Type B pancreatic cell (in vitro differentiated cells): ENCODE data around the gene RTL1. TPM values are rescaled to one million over a fixed set of nuclear protein-coding genes. Genes with fewer than 3 reads are reported as not detected.

Experiments
- DNase-seq: peaks from one replicate; pipeline ENCODE4 v3.0.0; 2021; ENCODE audit warnings: mixed read lengths; ENCODE audit not compliant: unreplicated experiment; ENCODE audit errors: extremely low spot score
- H3K27ac Mint-ChIP-seq: 2 replicates; pipeline ENCODE4 v1.8.0; 2021; ENCODE audit warnings: mild to moderate bottlenecking, mixed read lengths
- H3K27me3 Mint-ChIP-seq: 2 replicates; pipeline ENCODE4 v1.8.0; 2021; ENCODE audit warnings: mixed read lengths
- H3K36me3 Mint-ChIP-seq: 2 replicates; pipeline ENCODE4 v1.8.0; 2021; ENCODE audit warnings: mixed read lengths
- H3K4me1 Mint-ChIP-seq: one replicate; pipeline ENCODE4 v1.8.0; 2021; ENCODE audit warnings: mixed read lengths; ENCODE audit not compliant: unreplicated experiment
- H3K4me3 Mint-ChIP-seq: 2 replicates; pipeline ENCODE4 v1.8.0; 2021; ENCODE audit warnings: mild to moderate bottlenecking, mixed read lengths
- H3K9me3 Mint-ChIP-seq: 2 replicates; pipeline ENCODE4 v1.8.0; 2021; ENCODE audit warnings: mixed read lengths
- total RNA-seq: library from RNA; stranded (reverse); gene quantifications from 2 replicates; pipeline ENCODE4 v1.2.1, GENCODE V29; 2021; ENCODE audit warnings: low replicate concordance
- TF ChIP-seq, protein P1 (sequence below): fragments of 200-600 bp; sonication (generic); conservative IDR thresholded peaks from 2 replicates; pipeline ENCODE4 v1.5.0; 2021; ENCODE audit warnings: antibody characterized with exemption, mild to moderate bottlenecking

Gene RTL1
- total RNA-seq, 1 donor from 2014 or later = 1.5 TPM

DNA sequence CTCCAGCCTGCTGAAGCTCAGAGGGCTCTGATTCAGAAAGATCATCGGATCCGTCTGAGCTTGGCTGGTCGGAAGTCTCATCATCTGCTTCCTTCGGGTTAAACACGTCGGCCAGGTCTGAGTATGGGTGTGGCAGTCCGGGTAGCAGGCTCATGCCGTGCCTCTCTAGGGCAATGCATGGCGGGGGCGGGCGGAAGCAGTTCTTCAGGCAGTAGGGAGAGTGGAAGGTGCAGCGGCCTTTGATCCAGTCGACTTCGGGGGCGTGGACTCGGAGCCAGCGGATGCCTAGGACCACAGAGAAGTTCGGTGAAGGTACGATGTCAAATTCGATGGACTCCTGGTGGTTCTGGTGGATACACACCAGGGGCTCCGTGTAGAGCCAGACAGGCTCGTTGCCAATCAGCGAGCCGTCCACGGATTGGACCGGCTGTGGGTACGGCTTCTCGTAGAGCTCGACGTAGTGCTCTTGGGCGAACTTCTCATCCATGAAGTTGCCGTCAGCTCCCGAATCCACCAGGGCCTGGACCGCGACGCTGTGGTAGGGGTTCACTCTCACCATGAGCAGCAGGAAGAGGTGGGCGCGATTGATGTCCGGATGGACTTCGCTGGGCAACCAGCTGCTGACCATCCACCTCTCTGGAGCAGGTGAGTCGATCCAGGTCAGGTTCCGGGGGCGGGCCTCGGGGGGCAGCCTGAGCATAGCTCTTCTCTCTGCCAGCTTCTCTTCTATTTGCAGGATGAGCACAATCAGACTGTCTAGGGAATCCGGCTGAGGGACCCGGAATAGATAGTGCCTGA, 20.3 kb downstream of the RTL1 start:
- TF ChIP-seq, protein P1, sequence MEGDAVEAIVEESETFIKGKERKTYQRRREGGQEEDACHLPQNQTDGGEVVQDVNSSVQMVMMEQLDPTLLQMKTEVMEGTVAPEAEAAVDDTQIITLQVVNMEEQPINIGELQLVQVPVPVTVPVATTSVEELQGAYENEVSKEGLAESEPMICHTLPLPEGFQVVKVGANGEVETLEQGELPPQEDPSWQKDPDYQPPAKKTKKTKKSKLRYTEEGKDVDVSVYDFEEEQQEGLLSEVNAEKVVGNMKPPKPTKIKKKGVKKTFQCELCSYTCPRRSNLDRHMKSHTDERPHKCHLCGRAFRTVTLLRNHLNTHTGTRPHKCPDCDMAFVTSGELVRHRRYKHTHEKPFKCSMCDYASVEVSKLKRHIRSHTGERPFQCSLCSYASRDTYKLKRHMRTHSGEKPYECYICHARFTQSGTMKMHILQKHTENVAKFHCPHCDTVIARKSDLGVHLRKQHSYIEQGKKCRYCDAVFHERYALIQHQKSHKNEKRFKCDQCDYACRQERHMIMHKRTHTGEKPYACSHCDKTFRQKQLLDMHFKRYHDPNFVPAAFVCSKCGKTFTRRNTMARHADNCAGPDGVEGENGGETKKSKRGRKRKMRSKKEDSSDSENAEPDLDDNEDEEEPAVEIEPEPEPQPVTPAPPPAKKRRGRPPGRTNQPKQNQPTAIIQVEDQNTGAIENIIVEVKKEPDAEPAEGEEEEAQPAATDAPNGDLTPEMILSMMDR = no peak
- no peak for DNase-seq
- Mint-ChIP-seq H3K9me3 (peaks cover 8% of the 10 kb centered on the region), H3K27me3 (peaks cover 8% of the 10 kb centered on the region), H3K27ac (no peak overlapping the region), H3K36me3 (no peaks in the 10 kb centered on the region), H3K4me1 (peaks cover 14% of the 10 kb centered on the region), H3K4me3 (no peak overlapping the region)

DNA sequence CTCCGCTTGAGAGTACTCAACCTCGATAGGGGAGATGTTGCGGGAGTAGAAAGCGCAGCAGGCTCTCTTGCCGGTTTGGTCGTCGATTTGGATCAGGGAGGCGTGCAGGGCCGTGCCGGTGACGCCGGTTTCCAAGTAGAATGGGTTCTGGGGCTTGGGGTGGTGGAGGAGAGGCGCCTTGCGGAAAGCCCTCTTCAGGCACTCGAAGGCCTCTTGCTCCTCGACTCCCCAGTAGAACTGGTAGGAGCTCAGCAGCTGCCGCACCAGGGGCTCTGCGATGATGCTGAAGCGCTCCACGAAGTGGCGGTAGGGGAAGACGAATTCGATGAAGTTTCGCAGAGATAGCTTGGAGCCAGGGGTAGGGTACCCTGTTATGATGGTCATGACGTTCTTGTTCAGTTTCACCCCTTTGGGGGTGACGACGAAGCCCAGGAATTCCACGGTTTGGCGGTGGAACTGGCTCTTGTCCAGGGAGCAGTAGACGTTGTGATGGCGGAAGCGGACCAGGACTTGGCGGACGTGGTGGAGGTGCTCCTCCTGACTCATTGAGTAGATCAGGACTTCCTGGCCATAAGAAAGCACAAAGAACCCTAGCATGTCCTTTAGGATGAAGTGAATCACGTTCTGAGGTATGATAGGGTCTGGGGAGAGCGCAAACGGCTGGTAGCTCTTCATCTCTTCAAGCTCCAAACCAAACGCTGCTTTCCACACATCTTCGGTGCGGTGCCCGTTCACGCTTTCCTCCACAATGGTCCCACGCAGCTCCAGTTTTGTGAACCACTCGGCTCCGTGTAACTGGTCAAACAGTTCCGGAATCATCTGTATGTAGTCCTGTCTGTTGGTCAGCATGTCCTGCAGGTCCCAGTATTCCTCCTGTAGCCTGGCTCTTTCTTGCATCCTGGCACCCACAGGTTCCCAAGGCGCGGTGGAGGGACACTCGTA, 21.2 kb downstream of the RTL1 start:
- H3K27ac Mint-ChIP-seq = no peak overlapping the region
- peaks cover 8% of the 10 kb centered on the region for H3K9me3 Mint-ChIP-seq
- H3K4me1 Mint-ChIP-seq = peaks cover 9% of the 10 kb centered on the region
- no peak overlapping the region for H3K4me3 Mint-ChIP-seq
- peaks cover 8% of the 10 kb centered on the region for H3K27me3 Mint-ChIP-seq
- H3K36me3 Mint-ChIP-seq = no peaks in the 10 kb centered on the region
- DNase-seq = no peak
- TF ChIP-seq, protein P1 = no peak

DNA sequence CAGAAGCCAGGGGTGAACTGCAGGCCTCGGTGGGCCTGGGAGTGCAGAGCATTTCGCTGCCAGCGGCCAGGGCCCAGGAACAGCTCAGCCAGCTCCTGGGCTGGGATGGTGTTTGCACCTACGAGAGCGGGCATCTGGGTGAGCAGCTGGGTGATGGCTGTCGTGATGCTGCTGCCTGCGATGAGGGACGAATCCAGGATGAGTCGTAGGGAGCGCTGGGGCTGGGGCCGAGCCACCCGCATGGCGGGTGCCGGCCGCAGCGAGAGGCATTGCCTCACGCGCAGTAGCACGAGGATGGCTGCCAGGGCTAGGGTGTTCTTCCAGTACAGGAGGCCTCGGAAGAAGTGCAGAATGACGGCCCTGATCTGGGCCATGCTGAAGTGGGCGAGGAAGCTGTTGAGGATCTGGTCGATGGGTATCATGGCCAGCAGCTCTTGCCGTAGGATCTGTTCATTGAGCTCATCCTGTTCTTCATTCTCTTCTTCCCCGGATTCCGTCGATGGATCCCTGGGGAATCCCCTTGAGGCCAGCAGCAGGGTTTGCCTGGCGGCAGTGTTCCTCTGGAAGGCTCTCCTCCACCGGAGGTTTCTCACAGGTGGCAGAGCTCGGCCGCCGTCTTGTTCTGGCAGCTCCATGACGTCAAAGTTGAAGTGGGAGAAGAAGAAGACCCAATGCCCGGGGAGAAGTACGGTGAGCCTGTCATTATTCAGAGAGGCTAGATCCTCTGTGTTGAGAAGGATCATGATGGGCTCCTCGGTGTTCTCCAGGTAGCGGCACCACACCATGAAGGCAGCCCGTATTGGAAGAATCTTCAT, 22.1 kb downstream of the RTL1 start:
- TF ChIP-seq, protein P1 = no peak
- no peak for DNase-seq
- Mint-ChIP-seq H3K4me1 (peaks cover 9% of the 10 kb centered on the region), H3K27ac (no peak overlapping the region), H3K36me3 (no peaks in the 10 kb centered on the region), H3K27me3 (peaks cover 8% of the 10 kb centered on the region), H3K4me3 (no peak overlapping the region), H3K9me3 (peaks cover 8% of the 10 kb centered on the region)

DNA sequence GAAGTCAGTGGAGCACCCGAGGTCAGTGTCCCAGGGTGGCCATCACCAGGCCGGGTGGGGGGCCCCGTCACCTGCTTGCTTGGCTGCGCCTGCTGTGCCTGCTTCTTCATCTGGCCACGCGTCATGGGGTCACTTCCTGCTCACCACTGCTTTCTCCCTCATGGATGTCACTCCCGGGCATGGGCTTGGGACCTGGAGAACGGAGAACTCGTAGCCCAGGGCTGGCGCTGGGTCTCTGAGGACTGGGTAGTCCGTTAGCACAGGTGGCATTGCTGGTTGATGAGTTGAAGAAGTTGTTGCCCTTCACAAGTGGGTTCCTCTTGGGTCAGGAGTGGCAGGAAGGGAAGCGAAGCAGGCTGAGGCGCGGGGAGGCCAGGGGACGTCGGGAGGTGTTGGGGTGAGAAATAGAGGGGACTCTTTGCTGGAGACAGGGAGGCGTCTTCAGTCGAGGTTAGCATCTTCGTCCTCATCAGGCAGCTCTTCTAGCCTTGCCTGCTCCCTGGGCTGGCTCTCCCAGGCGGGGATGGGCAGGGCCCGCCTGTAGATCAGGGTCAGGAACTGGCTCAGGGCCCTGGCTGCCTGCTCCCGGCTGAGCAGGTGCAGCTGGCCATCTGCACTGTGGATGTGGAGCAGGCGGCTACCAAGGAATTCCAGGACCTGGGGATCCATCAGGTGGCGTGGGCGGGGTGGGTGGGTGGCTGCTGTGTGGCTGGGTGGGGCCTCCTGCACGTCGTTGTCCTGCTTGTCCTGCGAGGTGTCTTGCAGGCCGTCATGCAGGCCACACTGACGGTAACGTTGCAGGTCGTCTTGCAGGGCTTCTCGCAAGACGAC, 23.0 kb downstream of the RTL1 start:
- peaks cover 1% of the 10 kb centered on the region for H3K4me1 Mint-ChIP-seq
- H3K27ac Mint-ChIP-seq = no peak overlapping the region
- DNase-seq = no peak
- H3K27me3 Mint-ChIP-seq = peaks cover 3% of the 10 kb centered on the region
- no peaks in the 10 kb centered on the region for H3K36me3 Mint-ChIP-seq
- no peak overlapping the region for H3K4me3 Mint-ChIP-seq
- TF ChIP-seq, protein P1 = no peak
- H3K9me3 Mint-ChIP-seq = peaks cover 4% of the 10 kb centered on the region
